Epithelial cell of esophagus (primary cell): ENCODE measurements around the gene ING3.

Experiments used
- DNase-seq: peaks from one replicate; pipeline ENCODE4 v3.0.0; 2010; ENCODE audit warnings: low read depth
- H3K4me3 ChIP-seq: 2 replicates; pipeline ENCODE4 v1.5.1; 2011; ENCODE audit warnings: mild to moderate bottlenecking, low read length, control low read depth
- TF ChIP-seq, protein P1 (sequence below): IDR thresholded peaks from 2 replicates; pipeline ENCODE4 v1.5.1; 2011; ENCODE audit warnings: low read depth, mild to moderate bottlenecking, low read length, control low read depth, inconsistent platforms; ENCODE audit not compliant: insufficient read depth; ENCODE audit errors: missing control alignments

The ING3 gene

DNA sequence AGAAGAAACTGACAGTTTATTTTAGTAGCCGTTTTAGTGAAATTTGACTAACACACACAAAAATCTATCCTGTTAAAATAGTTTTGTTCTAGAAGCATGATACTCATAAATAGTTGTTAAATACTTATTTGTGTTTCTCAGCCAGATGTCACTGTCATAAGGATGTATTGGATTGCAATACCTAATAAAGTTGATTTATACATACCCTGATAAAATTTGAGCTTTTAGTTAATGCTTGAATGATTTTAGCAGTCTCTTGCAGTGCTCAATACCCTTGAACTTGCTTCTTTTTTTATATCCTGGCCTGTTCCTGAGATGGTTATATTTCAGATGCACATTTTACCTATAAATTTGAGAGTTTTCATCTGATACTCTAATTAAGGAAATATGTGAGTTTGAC, 10.1 kb downstream of the ING3 start:
- no peak for DNase-seq
- no peak overlapping the region for H3K4me3 ChIP-seq
- TF ChIP-seq, protein P1, sequence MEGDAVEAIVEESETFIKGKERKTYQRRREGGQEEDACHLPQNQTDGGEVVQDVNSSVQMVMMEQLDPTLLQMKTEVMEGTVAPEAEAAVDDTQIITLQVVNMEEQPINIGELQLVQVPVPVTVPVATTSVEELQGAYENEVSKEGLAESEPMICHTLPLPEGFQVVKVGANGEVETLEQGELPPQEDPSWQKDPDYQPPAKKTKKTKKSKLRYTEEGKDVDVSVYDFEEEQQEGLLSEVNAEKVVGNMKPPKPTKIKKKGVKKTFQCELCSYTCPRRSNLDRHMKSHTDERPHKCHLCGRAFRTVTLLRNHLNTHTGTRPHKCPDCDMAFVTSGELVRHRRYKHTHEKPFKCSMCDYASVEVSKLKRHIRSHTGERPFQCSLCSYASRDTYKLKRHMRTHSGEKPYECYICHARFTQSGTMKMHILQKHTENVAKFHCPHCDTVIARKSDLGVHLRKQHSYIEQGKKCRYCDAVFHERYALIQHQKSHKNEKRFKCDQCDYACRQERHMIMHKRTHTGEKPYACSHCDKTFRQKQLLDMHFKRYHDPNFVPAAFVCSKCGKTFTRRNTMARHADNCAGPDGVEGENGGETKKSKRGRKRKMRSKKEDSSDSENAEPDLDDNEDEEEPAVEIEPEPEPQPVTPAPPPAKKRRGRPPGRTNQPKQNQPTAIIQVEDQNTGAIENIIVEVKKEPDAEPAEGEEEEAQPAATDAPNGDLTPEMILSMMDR = no peak

DNA sequence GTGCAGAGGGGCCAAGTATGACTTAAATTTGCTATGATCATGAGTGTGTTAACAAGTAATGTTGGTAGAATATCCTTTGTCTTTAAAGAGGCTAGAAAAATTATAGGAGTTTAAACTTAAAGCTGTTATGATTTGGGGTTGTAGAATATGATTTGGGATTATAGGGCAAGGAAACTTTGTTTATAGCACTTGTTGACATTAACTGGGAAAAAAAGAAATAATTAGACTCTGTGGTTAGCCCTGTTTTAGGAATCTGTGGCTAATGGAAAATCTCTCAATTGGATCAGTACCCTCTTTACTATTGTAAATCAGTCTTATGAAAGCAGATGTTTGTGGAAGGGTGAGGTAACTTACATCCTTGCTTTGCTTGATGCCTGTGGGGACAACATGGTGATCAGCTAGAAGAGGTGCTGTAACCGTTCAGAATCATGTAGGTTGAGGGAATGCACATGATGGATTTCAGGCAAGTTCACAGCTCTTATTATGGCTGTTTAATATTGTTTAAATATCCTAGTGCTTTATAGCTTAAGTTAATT, 11.1 kb downstream of the ING3 start:
- no peak for DNase-seq
- H3K4me3 ChIP-seq = no peak overlapping the region
- TF ChIP-seq, protein P1 = no peak

DNA sequence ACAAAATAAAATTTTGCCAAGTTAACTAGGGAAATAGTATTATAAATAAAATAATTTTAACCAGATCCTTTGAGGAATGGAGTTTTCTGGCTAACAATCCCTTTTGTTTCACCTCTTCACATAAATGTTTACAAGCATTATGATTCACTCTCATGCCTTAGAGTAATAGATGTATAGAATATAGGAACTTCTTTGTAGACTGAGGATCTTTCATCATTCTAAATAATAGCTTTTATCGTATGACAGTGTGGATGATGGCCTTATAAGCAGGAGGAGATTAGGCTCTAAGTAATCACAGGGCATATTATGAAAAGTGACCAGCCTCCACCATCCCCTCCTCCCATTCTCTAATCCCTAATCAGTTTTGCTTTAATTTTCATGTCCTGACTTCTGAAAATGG, 13.5 kb downstream of the ING3 start:
- TF ChIP-seq, protein P1 = no peak
- no peak for DNase-seq
- H3K4me3 ChIP-seq = no peak overlapping the region

DNA sequence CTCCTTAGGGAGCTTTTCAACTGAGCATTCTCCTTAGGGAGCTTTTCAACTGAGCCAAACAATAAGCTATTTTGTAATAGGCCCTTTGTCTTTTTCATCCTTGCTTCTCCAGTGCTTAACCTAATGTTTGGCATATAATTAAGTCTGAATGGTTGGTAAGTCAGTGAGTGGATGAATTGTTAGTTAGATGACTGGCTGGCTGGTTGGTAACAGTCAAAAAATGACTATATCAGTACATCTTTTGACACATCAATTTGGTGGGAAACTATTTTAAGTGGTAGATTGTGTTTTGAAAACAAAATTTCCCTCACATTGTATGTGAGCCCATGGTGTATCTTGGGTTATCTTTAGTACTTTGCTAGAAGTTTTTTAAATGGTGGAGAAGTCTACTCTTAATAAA, 16.4 kb downstream of the ING3 start:
- H3K4me3 ChIP-seq = no peak overlapping the region
- DNase-seq = no peak
- TF ChIP-seq, protein P1 = no peak

DNA sequence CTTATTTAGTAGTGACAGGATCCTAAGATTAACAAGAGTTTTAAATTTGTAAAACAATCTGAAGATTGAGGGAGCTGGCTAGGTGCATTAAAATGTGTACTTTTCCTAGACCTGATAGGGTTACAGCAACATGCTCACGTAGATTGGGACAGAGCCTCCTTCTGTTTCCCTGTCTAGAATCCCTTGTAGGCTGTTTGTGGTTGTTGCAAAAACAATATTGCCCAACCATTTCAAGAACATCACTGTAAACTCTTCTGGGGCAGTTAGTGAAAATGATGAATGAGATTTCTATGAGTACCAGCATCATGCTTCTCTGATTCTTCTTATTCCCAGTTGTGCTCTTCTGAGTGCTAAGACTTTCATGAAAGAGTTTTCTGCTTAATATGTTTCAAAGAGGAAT, 23.3 kb downstream of the ING3 start:
- TF ChIP-seq, protein P1 = no peak
- H3K4me3 ChIP-seq = no peak overlapping the region

DNA sequence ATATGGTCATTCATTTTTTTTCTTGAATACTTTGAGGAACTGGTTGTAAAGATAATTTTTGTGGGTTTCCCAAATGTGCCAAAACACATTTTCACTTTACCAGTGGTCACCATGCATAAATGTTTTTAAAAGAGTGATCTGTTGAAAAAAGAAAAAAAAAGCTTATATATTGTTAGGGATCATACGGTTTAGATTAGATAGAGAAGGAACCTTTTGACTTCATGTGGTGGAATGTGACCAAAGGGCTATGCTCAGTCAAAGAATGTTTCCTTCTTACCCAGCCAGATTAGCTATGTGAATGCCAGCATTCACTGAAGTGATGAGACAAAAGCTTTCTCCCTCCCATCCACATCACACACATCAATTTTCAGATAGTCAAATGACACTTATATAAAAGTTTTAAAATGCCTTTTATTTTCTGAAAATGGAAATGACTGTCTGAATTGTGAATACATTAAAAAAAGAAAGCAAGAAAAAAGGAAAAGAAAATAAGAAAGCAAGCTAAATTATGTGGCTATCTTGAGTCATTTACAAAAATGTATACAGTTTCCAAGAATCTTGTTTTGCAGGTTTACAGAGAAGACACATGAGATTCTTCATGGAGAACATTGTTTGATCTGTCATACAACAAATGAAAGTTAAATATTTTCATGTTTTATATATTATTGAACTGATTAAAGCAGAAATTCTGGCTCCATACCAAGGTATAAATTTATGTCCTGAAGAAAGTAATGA, 29.4 kb downstream of the ING3 start:
- no peak overlapping the region for H3K4me3 ChIP-seq
- no peak for DNase-seq

More for the DNA sequence above, 23.3 kb downstream of the ING3 start:
- DNase-seq = no peak

More for the DNA sequence above, 29.4 kb downstream of the ING3 start:
- TF ChIP-seq, protein P1 = no peak
